H9 (cell line): ENCODE results near the gene THSD4. TPM values are rescaled to one million over a fixed set of nuclear protein-coding genes. Genes with fewer than 3 reads are reported as not detected.

Experiments used
- DNase-seq: peaks from one replicate; pipeline ENCODE4 v3.0.0-alpha.2; 2017
- H2AFZ ChIP-seq: one replicate; pipeline ENCODE4 v1.6.1; 2013; ENCODE audit warnings: mild to moderate bottlenecking, low read length, control low read depth, moderate library complexity
- H2AK5ac ChIP-seq: 2 replicates; pipeline ENCODE4 v1.6.1; 2013; ENCODE audit warnings: low read length, control low read depth, mixed read lengths; ENCODE audit not compliant: insufficient read length
- H2BK120ac ChIP-seq: one replicate; pipeline ENCODE4 v1.6.1; 2013; ENCODE audit warnings: low read depth, mild to moderate bottlenecking, low read length, control low read depth, inconsistent platforms; ENCODE audit not compliant: poor library complexity, severe bottlenecking
- H2BK12ac ChIP-seq: 2 replicates; pipeline ENCODE4 v1.6.1; 2013; ENCODE audit warnings: low read length, control low read depth, mixed read lengths, low read depth; ENCODE audit not compliant: insufficient read length
- H2BK15ac ChIP-seq: 2 replicates; pipeline ENCODE4 v1.6.1; 2013; ENCODE audit warnings: low read depth, low read length, control low read depth
- H2BK20ac ChIP-seq: one replicate; pipeline ENCODE4 v1.6.1; 2013; ENCODE audit warnings: low read depth, mild to moderate bottlenecking, low read length, control low read depth, inconsistent platforms; ENCODE audit not compliant: poor library complexity, severe bottlenecking
- H2BK5ac ChIP-seq: 2 replicates; pipeline ENCODE4 v1.6.1; 2013; ENCODE audit warnings: low read length, control low read depth, mixed read lengths; ENCODE audit not compliant: insufficient read length
- H3K14ac ChIP-seq: 2 replicates; pipeline ENCODE4 v1.6.1; 2013; ENCODE audit warnings: low read length, control low read depth; ENCODE audit not compliant: insufficient read depth
- H3K18ac ChIP-seq: 2 replicates; pipeline ENCODE4 v1.6.1; 2013; ENCODE audit warnings: low read depth, mild to moderate bottlenecking, mixed read lengths, low read length, control low read depth; ENCODE audit not compliant: insufficient read length
- H3K23ac ChIP-seq: 2 replicates; pipeline ENCODE4 v1.6.1; 2013; ENCODE audit warnings: low read length, control low read depth, mixed read lengths, low read depth; ENCODE audit not compliant: insufficient read length
- H3K23me2 ChIP-seq: 2 replicates; pipeline ENCODE4 v1.6.1; 2013; ENCODE audit warnings: low read depth, mild to moderate bottlenecking, mixed read lengths, low read length, control low read depth; ENCODE audit not compliant: insufficient read length, poor library complexity, severe bottlenecking
- H3K27ac ChIP-seq: 2 replicates; pipeline ENCODE4 v1.5.1; 2013; ENCODE audit warnings: low read length, control low read depth, mixed read lengths, low read depth; ENCODE audit not compliant: insufficient read length
- H3K27me3 ChIP-seq: 2 replicates; pipeline ENCODE4 v1.6.1; 2013; ENCODE audit warnings: low read length, control low read depth, inconsistent platforms; ENCODE audit not compliant: insufficient read depth
- H3K4ac ChIP-seq: 2 replicates; pipeline ENCODE4 v1.6.1; 2013; ENCODE audit warnings: low read depth, mild to moderate bottlenecking, control low read depth, inconsistent platforms, low read length, moderate library complexity
- H3K4me1 ChIP-seq: 2 replicates; pipeline ENCODE4 v1.6.1; 2013; ENCODE audit warnings: low read length, control low read depth, inconsistent platforms; ENCODE audit not compliant: insufficient read depth
- H3K4me2 ChIP-seq: 2 replicates; pipeline ENCODE4 v1.6.1; 2013; ENCODE audit warnings: low read length, control low read depth, mixed read lengths; ENCODE audit not compliant: insufficient read length, insufficient read depth
- H3K56ac ChIP-seq: 2 replicates; pipeline ENCODE4 v1.6.1; 2013; ENCODE audit warnings: low read depth, mild to moderate bottlenecking, mixed read lengths, low read length, control low read depth; ENCODE audit not compliant: insufficient read length
- H3K79me1 ChIP-seq: 2 replicates; pipeline ENCODE4 v1.6.1; 2013; ENCODE audit warnings: low read depth, mild to moderate bottlenecking, moderate library complexity, low read length, control low read depth, inconsistent platforms; ENCODE audit not compliant: insufficient read depth, poor library complexity, severe bottlenecking
- H3K79me2 ChIP-seq: 2 replicates; pipeline ENCODE4 v1.6.1; 2013; ENCODE audit warnings: low read length, control low read depth, inconsistent platforms; ENCODE audit not compliant: insufficient read depth
- H3K9ac ChIP-seq: 2 replicates; pipeline ENCODE4 v1.6.1; 2013; ENCODE audit warnings: low read length, control low read depth, mixed read lengths; ENCODE audit not compliant: insufficient read length; ENCODE audit errors: extremely low read depth
- H3K9me3 ChIP-seq: one replicate; pipeline ENCODE4 v1.6.1; 2013; ENCODE audit warnings: low read depth, low read length, inconsistent platforms; ENCODE audit not compliant: control insufficient read depth
- H3T11ph ChIP-seq: one replicate; pipeline ENCODE4 v1.6.1; 2013; ENCODE audit warnings: mild to moderate bottlenecking, low read length, control low read depth, inconsistent platforms
- H4K20me1 ChIP-seq: one replicate; pipeline ENCODE4 v1.6.1; 2013; ENCODE audit not compliant: control insufficient read depth, insufficient read length, insufficient read depth
- H4K5ac ChIP-seq: 2 replicates; pipeline ENCODE4 v1.6.1; 2013; ENCODE audit warnings: low read depth, mild to moderate bottlenecking, mixed read lengths, low read length, control low read depth; ENCODE audit not compliant: insufficient read length
- H4K8ac ChIP-seq: replicated peaks from 2 replicates; pipeline ENCODE4 v1.6.1; 2013; ENCODE audit warnings: low read length, control low read depth, mixed read lengths, low read depth; ENCODE audit not compliant: insufficient read length
- H4K91ac ChIP-seq: 2 replicates; pipeline ENCODE4 v1.6.1; 2013; ENCODE audit warnings: low read depth, mild to moderate bottlenecking, moderate library complexity, mixed read lengths, low read length, control low read depth; ENCODE audit not compliant: insufficient read length
- H3K27ac Mint-ChIP-seq, 3 experiments: 2 replicates in 2 of 3; 3 replicates in 1 of 3; pipeline ENCODE4 v1.8.0; 2020 to 2021; ENCODE audit warnings: mixed read lengths in 3 of 3, mild to moderate bottlenecking in 1 of 3, moderate library complexity in 1 of 3
- H3K27me3 Mint-ChIP-seq: 2 replicates; pipeline ENCODE4 v1.8.0; 2021; ENCODE audit warnings: low read depth, mild to moderate bottlenecking, moderate library complexity, mixed read lengths
- H3K36me3 Mint-ChIP-seq, 3 experiments: 2 replicates in 2 of 3; 3 replicates in 1 of 3; pipeline ENCODE4 v1.8.0; 2020 to 2021; ENCODE audit warnings: low read depth in 3 of 3, mixed read lengths in 3 of 3; ENCODE audit not compliant: insufficient read depth in 1 of 3
- H3K4me1 Mint-ChIP-seq, 2 experiments: 2 replicates each; pipeline ENCODE4 v1.8.0; 2020; ENCODE audit warnings: mixed read lengths in 2 of 2
- H3K4me3 Mint-ChIP-seq, 2 experiments: 2 replicates in 1 of 2; 3 replicates in 1 of 2; pipeline ENCODE4 v1.8.0; 2020 to 2021; ENCODE audit warnings: mild to moderate bottlenecking in 2 of 2, mixed read lengths in 2 of 2, moderate library complexity in 1 of 2
- H3K9me3 Mint-ChIP-seq, 2 experiments: 2 replicates in 1 of 2; 3 replicates in 1 of 2; pipeline ENCODE4 v1.8.0; 2020; ENCODE audit warnings: mild to moderate bottlenecking in 2 of 2, mixed read lengths in 2 of 2, moderate library complexity in 1 of 2
- CTCF ChIP-seq: fragments of 200-600 bp; sonication (generic); conservative IDR thresholded peaks from 3 replicates; pipeline ENCODE4 v1.8.0; 2021; ENCODE audit warnings: antibody characterized with exemption, mild to moderate bottlenecking
- WGBS: extraction: QIAGEN DNeasy Blood & Tissue Kit; methylation state at CpG from one replicate; pipeline ENCODE4 v1.1.7; 2013; ENCODE audit warnings: missing lambda C conversion rate, low lambda C conversion rate, mixed read lengths; ENCODE audit not compliant: insufficient read length; ENCODE audit errors: extremely low coverage; 5-methylcytosine and 5-hydroxymethylcytosine counted together
- total RNA-seq: library from RNA; stranded (reverse); gene quantifications from 2 replicates; pipeline ENCODE4 v1.2.1, GENCODE V29; 2021

THSD4 gene
- total RNA-seq, 1 experiment from 2014 or later, result 5.5 TPM

DNA sequence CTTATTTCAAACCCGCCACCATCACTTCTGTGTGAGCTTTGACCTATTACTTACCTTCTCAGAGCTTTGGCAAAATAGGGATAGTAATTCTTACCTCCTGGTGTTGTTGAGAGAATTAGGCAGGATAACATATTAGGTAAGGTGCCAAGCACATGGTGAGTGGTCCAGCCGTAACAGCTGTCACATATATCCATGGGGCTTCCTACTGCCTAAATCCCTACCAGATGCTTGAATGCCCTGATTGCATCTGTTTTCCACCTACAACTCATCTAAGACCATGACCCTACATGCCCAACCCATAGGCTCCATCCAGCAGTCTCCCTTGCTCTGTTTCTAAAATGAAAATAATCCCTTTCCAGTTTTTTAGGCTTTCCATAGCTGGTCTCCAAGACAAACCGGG is 532.8 kb downstream of the THSD4 start:
- Histone ChIP-seq H4K91ac (no peak overlapping the region), H3K23ac (no peak overlapping the region), H2BK120ac (no peak overlapping the region), H4K20me1 (no peaks in the 10 kb centered on the region), H4K8ac (no peak overlapping the region), H3K27ac (no peak overlapping the region), H3K18ac (no peak overlapping the region), H2BK20ac (no peak overlapping the region), H3K4me2 (no peak overlapping the region), H2BK12ac (no peak overlapping the region), H3K79me2 (no peaks in the 10 kb centered on the region), H3K79me1 (no peaks in the 10 kb centered on the region), H3K4ac (no peak overlapping the region), H3K56ac (no peak overlapping the region), H3K14ac (no peak overlapping the region), H3K27me3 (no peaks in the 10 kb centered on the region), H3T11ph (no peak overlapping the region), H3K4me1 (peaks cover 3% of the 10 kb centered on the region; the same call in 1 of the 2 replicates), H2AFZ (no peak overlapping the region), H4K5ac (no peak overlapping the region), H3K9me3 (no peaks in the 10 kb centered on the region), H2AK5ac (no peak overlapping the region), H3K9ac (no peak overlapping the region), H3K23me2 (no peaks in the 10 kb centered on the region), H2BK15ac (no peak overlapping the region), H2BK5ac (no peak overlapping the region)
- H3K27me3 Mint-ChIP-seq, result no peaks in the 10 kb centered on the region
- WGBS, result no CpG with 5 or more reads among the region's 3 CpGs
- no peak for DNase-seq
- no peak overlapping the region; a peak in 1 of 7 replicates for H3K27ac Mint-ChIP-seq
- H3K4me3 Mint-ChIP-seq, result no peak overlapping the region
- H3K36me3 Mint-ChIP-seq, result no peaks in the 10 kb centered on the region
- TF ChIP-seq CTCF, result no peak
- 0 out of 5 replicates have a peak, but pooled peaks cover 0 to 2% of the 10 kb centered on the region in 2 experiments for H3K9me3 Mint-ChIP-seq
- H3K4me1 Mint-ChIP-seq, result peaks cover 34 to 38% of the 10 kb centered on the region in 2 experiments
